ENCODE data around the gene GPC5.

GPC5 gene

DNA sequence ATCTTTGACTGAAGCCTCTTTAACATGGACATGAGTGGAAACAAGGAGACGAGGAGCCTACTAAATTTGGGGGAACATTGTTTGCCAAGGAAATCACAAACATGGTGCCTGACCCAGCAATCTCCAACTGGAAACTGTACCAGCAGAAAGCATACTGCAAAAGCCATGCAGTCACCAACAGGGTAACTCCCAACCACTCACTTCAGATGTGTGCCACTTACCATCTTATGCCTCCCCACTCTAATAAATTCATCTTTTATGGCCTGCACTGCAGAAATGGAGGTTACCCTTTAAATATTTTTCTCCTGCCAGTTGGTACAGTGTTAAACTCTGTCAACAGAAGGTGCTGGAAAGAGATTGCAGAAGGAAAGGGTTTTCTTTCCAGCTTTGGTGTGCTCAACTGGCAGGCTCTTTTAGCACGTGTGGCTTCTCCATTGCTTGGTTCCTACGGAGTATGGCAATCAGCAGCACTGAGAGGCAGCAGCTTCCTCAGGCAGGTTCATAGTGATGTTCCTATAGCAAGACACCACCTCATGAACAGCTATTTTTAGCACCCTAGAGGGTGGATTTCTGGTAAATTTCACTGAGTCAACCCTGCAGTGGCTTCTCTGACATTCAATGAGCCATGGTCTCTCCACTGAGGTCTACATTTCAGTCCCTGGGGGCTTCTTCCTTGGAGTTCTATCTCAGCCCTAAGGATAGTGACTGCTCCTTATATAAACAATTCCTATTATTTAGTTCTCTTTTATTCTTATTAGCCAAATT lies 29.6 kb upstream of the GPC5 start:
- Histone ChIP-seq H3K79me2 (ENCODE audit: low read length) (no peaks in the 10 kb centered on the region), H3K9ac (ENCODE audit: low read length) (no peak overlapping the region), H3K36me3 (replicated peaks; ENCODE audit: low read depth, low read length) (peaks cover 9% of the 10 kb centered on the region), H3K27me3 (ENCODE audit: low read depth, low read length) (no peaks in the 10 kb centered on the region), H4K20me1 (ENCODE audit: insufficient read depth, low read length) (no peaks in the 10 kb centered on the region), H3K27ac (ENCODE audit: low read length) (peak overlapping the region; percentile 9), H3K4me1 (ENCODE audit: low read length) (peaks cover 40% of the 10 kb centered on the region), H3K4me2 (ENCODE audit: low read length) (peak overlapping the region; percentile 51), H2AFZ (ENCODE audit: low read depth, low read length) (no peak overlapping the region), H3K9me3 (ENCODE audit: insufficient read depth, low read length) (no peaks in the 10 kb centered on the region), H3K4me3 (ENCODE audit: low read length) (no peak overlapping the region)
- TF ChIP-seq, protein P1, sequence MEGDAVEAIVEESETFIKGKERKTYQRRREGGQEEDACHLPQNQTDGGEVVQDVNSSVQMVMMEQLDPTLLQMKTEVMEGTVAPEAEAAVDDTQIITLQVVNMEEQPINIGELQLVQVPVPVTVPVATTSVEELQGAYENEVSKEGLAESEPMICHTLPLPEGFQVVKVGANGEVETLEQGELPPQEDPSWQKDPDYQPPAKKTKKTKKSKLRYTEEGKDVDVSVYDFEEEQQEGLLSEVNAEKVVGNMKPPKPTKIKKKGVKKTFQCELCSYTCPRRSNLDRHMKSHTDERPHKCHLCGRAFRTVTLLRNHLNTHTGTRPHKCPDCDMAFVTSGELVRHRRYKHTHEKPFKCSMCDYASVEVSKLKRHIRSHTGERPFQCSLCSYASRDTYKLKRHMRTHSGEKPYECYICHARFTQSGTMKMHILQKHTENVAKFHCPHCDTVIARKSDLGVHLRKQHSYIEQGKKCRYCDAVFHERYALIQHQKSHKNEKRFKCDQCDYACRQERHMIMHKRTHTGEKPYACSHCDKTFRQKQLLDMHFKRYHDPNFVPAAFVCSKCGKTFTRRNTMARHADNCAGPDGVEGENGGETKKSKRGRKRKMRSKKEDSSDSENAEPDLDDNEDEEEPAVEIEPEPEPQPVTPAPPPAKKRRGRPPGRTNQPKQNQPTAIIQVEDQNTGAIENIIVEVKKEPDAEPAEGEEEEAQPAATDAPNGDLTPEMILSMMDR (IDR thresholded peaks at IDR 0.05; ENCODE audit: low read depth, low read length) = no peak
- no peak for TF ChIP-seq EZH2phosphoT487 (IDR thresholded peaks at IDR 0.05; ENCODE audit: low read depth)

DNA sequence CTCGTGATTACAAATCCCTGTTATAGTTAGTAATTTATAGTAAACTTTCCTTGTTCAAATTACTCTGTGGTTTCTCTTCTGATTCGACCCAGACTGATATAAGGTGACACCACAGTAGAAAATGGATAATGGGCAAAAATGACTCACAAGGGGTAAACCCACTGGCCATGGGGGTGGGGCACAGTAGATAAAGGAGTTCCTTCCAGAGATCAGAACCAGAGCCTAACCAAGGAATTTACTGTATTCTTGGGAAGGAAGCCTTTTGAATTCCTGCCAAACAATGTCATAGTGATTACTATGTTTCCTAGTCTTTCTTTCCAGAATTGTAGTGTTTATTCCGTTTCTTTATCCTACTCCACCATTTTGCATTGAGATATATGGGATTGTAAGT lies 29.0 kb upstream of the GPC5 start:
- H3K9me3 ChIP-seq (ENCODE audit: insufficient read depth, low read length) = no peaks in the 10 kb centered on the region
- H4K20me1 ChIP-seq (ENCODE audit: insufficient read depth, low read length) = no peaks in the 10 kb centered on the region
- peaks cover 40% of the 10 kb centered on the region for H3K4me1 ChIP-seq (ENCODE audit: low read length)
- H3K4me3 ChIP-seq (ENCODE audit: low read length) = no peak overlapping the region
- H3K27me3 ChIP-seq (ENCODE audit: low read depth, low read length) = no peaks in the 10 kb centered on the region
- H3K4me2 ChIP-seq (ENCODE audit: low read length) = peak overlapping the region; percentile 51
- no peak overlapping the region for H3K9ac ChIP-seq (ENCODE audit: low read length)
- no peak overlapping the region for H2AFZ ChIP-seq (ENCODE audit: low read depth, low read length)
- no peaks in the 10 kb centered on the region for H3K79me2 ChIP-seq (ENCODE audit: low read length)
- no peak overlapping the region for H3K27ac ChIP-seq (ENCODE audit: low read length)
- TF ChIP-seq EZH2phosphoT487 (IDR thresholded peaks at IDR 0.05; ENCODE audit: low read depth) = no peak
- TF ChIP-seq, protein P1 (IDR thresholded peaks at IDR 0.05; ENCODE audit: low read depth, low read length) = no peak
- peaks cover 9% of the 10 kb centered on the region for H3K36me3 ChIP-seq (replicated peaks; ENCODE audit: low read depth, low read length)

DNA sequence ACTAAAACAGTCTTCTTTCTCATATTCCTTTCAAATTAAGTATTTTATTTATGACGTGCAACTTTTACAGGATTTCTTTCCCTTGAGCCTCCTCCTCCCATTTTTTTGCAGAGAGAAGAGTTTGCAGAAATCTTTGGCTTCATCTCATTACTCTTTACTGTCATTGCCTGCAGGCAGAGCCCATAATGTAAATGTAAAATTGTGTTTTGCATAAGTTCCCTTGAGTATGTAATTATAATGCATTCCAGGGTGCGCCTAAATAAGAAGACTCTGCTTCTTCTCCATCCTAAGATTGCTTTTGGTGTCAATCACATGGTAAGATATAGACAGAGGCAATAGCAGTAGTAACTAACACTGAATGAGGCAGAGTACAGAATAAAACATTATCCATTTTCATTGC lies 27.9 kb upstream of the GPC5 start:
- Histone ChIP-seq H3K9me3 (ENCODE audit: insufficient read depth, low read length) (no peaks in the 10 kb centered on the region), H3K4me2 (ENCODE audit: low read length) (no peak overlapping the region), H3K27ac (ENCODE audit: low read length) (no peak overlapping the region), H3K36me3 (replicated peaks; ENCODE audit: low read depth, low read length) (no peaks in the 10 kb centered on the region), H3K4me3 (ENCODE audit: low read length) (no peak overlapping the region), H3K79me2 (ENCODE audit: low read length) (no peaks in the 10 kb centered on the region), H3K4me1 (ENCODE audit: low read length) (peaks cover 50% of the 10 kb centered on the region), H4K20me1 (ENCODE audit: insufficient read depth, low read length) (no peaks in the 10 kb centered on the region), H3K27me3 (ENCODE audit: low read depth, low read length) (no peaks in the 10 kb centered on the region), H2AFZ (ENCODE audit: low read depth, low read length) (no peak overlapping the region), H3K9ac (ENCODE audit: low read length) (no peak overlapping the region)
- TF ChIP-seq, protein P1 (IDR thresholded peaks at IDR 0.05; ENCODE audit: low read depth, low read length) = no peak
- no peak for TF ChIP-seq EZH2phosphoT487 (IDR thresholded peaks at IDR 0.05; ENCODE audit: low read depth)

DNA sequence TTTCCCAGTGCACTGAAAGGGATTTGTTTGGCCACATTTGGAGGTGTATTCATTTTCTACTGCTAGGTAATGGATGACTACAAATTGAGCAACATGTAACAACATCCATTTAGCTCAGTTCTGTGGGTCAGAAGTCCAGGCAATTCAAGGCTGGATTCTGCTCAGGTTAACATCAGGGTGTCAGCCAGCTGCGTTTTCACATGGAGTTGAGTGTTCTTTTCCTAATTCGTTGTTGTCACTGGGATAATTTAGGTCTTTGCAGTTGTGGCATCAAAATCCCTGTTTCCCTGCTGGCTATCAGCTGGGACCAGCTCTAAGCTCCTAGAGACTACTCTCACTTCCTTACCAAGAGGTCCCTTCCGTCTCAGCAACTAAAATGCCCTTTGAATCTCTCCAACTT lies 25.5 kb upstream of the GPC5 start:
- H3K9me3 ChIP-seq (ENCODE audit: insufficient read depth, low read length) = no peaks in the 10 kb centered on the region
- no peak overlapping the region for H3K4me2 ChIP-seq (ENCODE audit: low read length)
- TF ChIP-seq, protein P1 (IDR thresholded peaks at IDR 0.05; ENCODE audit: low read depth, low read length) = no peak
- no peak for TF ChIP-seq EZH2phosphoT487 (IDR thresholded peaks at IDR 0.05; ENCODE audit: low read depth)
- no peaks in the 10 kb centered on the region for H3K27me3 ChIP-seq (ENCODE audit: low read depth, low read length)
- no peak overlapping the region for H3K27ac ChIP-seq (ENCODE audit: low read length)
- no peaks in the 10 kb centered on the region for H3K79me2 ChIP-seq (ENCODE audit: low read length)
- H3K36me3 ChIP-seq (replicated peaks; ENCODE audit: low read depth, low read length) = no peaks in the 10 kb centered on the region
- H2AFZ ChIP-seq (ENCODE audit: low read depth, low read length) = no peak overlapping the region
- H3K4me3 ChIP-seq (ENCODE audit: low read length) = no peak overlapping the region
- no peaks in the 10 kb centered on the region for H4K20me1 ChIP-seq (ENCODE audit: insufficient read depth, low read length)
- peaks cover 39% of the 10 kb centered on the region for H3K4me1 ChIP-seq (ENCODE audit: low read length)
- no peak overlapping the region for H3K9ac ChIP-seq (ENCODE audit: low read length)

All from OCI-LY3 (cell line).